NB4 (cell line): Measurements from ENCODE around the gene E2F7.

Experiments used
- POLR2A ChIP-seq: IDR thresholded peaks from 2 replicates; pipeline ENCODE4 v1.6.1; 2011; ENCODE audit warnings: mild to moderate bottlenecking; ENCODE audit not compliant: insufficient read length; ENCODE audit errors: extremely low read depth
- TF ChIP-seq, protein P1 (sequence below): IDR thresholded peaks from one replicate; pipeline ENCODE4 v1.5.1; 2012; ENCODE audit warnings: low read depth, low read length

DNA sequence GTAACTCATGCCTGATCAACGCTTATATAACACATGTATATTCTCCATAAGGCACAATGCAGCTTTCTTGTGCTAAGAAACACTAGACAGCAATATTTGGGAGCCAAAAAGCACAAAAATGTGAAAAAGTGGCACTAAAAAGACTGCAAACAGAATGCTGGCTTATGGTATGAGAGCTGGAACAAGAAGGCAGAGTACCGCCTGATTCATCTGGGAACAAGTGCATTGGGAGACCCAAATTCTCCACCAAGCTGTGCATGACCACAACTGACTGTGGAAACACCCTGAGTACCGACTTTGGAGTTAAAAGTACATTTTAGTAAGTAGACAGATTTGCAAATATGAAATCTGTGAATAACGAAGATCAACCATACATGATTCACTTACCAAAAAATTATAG, 25.1 kb downstream of the E2F7 start:
- TF ChIP-seq, protein P1, sequence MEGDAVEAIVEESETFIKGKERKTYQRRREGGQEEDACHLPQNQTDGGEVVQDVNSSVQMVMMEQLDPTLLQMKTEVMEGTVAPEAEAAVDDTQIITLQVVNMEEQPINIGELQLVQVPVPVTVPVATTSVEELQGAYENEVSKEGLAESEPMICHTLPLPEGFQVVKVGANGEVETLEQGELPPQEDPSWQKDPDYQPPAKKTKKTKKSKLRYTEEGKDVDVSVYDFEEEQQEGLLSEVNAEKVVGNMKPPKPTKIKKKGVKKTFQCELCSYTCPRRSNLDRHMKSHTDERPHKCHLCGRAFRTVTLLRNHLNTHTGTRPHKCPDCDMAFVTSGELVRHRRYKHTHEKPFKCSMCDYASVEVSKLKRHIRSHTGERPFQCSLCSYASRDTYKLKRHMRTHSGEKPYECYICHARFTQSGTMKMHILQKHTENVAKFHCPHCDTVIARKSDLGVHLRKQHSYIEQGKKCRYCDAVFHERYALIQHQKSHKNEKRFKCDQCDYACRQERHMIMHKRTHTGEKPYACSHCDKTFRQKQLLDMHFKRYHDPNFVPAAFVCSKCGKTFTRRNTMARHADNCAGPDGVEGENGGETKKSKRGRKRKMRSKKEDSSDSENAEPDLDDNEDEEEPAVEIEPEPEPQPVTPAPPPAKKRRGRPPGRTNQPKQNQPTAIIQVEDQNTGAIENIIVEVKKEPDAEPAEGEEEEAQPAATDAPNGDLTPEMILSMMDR = no peak
- TF ChIP-seq POLR2A = no peak
